Hepatocyte (in vitro differentiated cells): ENCODE results near the gene DOCK4.

Experiments used
- CTCF ChIP-seq: fragments of 200-600 bp; sonication (generic); IDR thresholded peaks from 2 replicates; pipeline ENCODE4 v1.5.1; 2016; ENCODE audit warnings: antibody characterized with exemption, mild to moderate bottlenecking; ENCODE audit not compliant: poor library complexity
- EZH2 ChIP-seq: fragments of 200-600 bp; sonication (generic); IDR thresholded peaks from 2 replicates; pipeline ENCODE4 v1.6.1; 2016; ENCODE audit warnings: antibody characterized with exemption, mild to moderate bottlenecking, borderline replicate concordance

- no peak for TF ChIP-seq CTCF
- TF ChIP-seq EZH2 = no peak
These were observed 102.1 kb downstream of the DOCK4 start for GRCh38 chr7:112104120-112104519.
